ENCODE results near the gene PCYT1B.

The PCYT1B gene

DNA sequence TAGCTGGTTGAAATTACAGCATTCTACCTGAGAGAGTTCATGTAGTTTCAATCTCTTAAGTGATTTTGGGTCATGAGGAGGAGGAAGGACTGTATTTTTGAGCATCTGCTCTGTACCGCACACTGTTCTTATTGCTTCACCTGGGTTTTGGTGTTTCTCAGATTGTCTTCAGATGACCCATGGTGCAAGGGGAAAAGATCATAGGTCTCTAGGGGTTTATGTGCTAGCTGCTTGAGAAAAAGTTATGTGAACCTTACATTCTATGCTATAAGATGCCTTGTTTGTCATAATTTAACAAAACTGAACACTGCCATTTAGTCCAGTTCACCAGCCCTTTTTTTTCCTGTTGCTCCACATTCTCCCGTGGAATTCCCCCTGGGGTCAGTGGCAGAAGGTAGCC is 121.7 kb downstream of the PCYT1B start:
- DNase-seq (ENCODE audit: low read depth): no peak

GRCh38 chrX:24520472-24520871 is 126.7 kb downstream of the PCYT1B start:
- no peak for DNase-seq (ENCODE audit: low read depth)

DNA sequence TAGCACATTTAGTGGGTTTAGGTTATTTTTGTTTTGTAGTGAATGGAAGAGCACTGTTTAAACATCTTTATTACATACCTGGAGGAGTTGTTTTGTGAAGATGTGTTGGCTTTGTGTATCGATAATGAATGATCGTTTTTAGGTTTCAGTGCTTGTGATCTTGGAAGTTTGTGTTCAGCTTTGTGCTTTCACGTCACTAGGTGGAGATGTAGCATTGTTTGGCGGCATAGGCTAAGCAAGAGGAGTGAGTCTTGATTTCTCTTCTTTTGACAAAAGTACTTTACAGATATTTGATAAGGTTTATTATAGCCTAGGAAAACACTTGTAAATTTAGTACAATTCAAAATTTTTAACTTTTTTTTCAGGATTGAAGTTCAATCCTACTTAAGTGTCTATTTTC is 131.7 kb downstream of the PCYT1B start:
- no peak for DNase-seq (ENCODE audit: low read depth)

DNA sequence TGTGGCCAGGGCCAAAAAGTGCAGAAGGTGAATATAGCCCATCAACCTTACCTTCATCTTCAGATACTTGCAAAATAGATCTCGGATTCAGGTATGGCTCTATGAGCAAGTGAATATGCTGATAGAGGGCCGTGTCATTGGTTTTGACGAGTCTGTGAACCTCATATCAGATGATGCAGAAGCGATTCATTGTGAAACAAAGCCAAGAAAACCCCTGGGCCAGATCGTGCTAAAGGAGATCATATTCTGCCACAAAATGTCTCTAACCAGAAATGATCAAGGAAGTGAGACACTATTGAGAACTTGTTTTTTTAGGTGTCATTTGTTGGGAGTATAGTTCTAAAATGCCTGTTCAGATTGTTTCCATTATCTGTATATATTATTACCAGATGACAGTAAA is 133.7 kb downstream of the PCYT1B start:
- no peak for DNase-seq (ENCODE audit: low read depth)

GRCh38 chrX:24508375-24508774 is 138.8 kb downstream of the PCYT1B start:
- no peak for DNase-seq (ENCODE audit: low read depth)
